Spleen (tissue), 13 donors: ENCODE data around the gene RBM23. TPM values are rescaled to one million over a fixed set of nuclear protein-coding genes. Genes with fewer than 3 reads are reported as not detected.
"Not testable (repeated sequence)": the region's sequence is repeated elsewhere in the genome, so short reads cannot be mapped to it uniquely, and the experiment has no call there.

ENCODE experiments used
- DNase-seq: peaks from one replicate; pipeline ENCODE4 v3.0.0-alpha.2; 2020
- H3K27ac ChIP-seq, 8 donors: fragments of 200-600 bp; sonication (generic) in 7 of 8; 1 replicate in 4 of 8; 2 replicates in 4 of 8; pipeline versions ENCODE4 v1.5.0 to v1.8.0; 2016 to 2021; ENCODE audit warnings: inconsistent platforms in 4 of 8, mild to moderate bottlenecking in 4 of 8, moderate library complexity in 1 of 8
- H3K27me3 ChIP-seq, 7 donors: fragments of 200-600 bp; sonication (generic) in 6 of 7; replicated peaks in 1 of 7; 1 replicate in 4 of 7; 2 replicates in 3 of 7; pipeline versions ENCODE4 v1.5.0 to v1.8.0; 2016 to 2021; ENCODE audit warnings: inconsistent platforms in 3 of 7, mild to moderate bottlenecking in 1 of 7
- H3K36me3 ChIP-seq, 6 donors: fragments of 200-600 bp; sonication (generic) in 5 of 6; 1 replicate in 4 of 6; 2 replicates in 2 of 6; pipeline versions ENCODE4 v1.5.0 to v1.8.0; 2016 to 2021; ENCODE audit warnings: inconsistent platforms in 2 of 6
- H3K4me1 ChIP-seq, 6 donors: fragments of 200-600 bp; sonication (generic) in 5 of 6; 1 replicate in 3 of 6; 2 replicates in 3 of 6; pipeline versions ENCODE4 v1.5.0 to v1.8.0; 2016 to 2021; ENCODE audit warnings: inconsistent platforms in 3 of 6
- H3K4me3 ChIP-seq, 8 donors: fragments of 200-600 bp; sonication (generic) in 7 of 8; 1 replicate in 4 of 8; 2 replicates in 4 of 8; pipeline versions ENCODE4 v1.5.0 to v1.8.0; 2016 to 2021; ENCODE audit warnings: inconsistent platforms in 4 of 8, mild to moderate bottlenecking in 4 of 8, moderate library complexity in 2 of 8
- H3K9me3 ChIP-seq, 8 donors: fragments of 200-600 bp; sonication (generic) in 7 of 8; 1 replicate in 4 of 8; 2 replicates in 4 of 8; pipeline versions ENCODE4 v1.5.0 to v1.8.0; 2016 to 2021; ENCODE audit warnings: inconsistent platforms in 4 of 8
- POLR2A ChIP-seq, 3 donors: fragments of 450-650 bp; IDR thresholded peaks; one replicate each; pipeline ENCODE4 v1.5.1; 2017; ENCODE audit warnings: antibody characterized with exemption in 3 of 3, mild to moderate bottlenecking in 1 of 3
- POLR2AphosphoS5 ChIP-seq, 3 donors: sonication (generic); formaldehyde crosslinking; IDR thresholded peaks; one replicate each; pipeline ENCODE4 v1.5.1; 2017; ENCODE audit warnings: antibody characterized with exemption in 3 of 3
- WGBS, 5 donors: extraction: QIAGEN DNeasy Blood & Tissue Kit in 3 of 5; methylation state at CpG; one replicate each; pipeline versions ENCODE4 v1.1.5 to v1.1.7; 2013 to 2018; 5-methylcytosine and 5-hydroxymethylcytosine counted together
- intact Hi-C: fragments of 100-400 bp; cut with DNase I; formaldehyde crosslinking; loops from one replicate; pipeline ENCODE4 v1.15.0; 2023; ENCODE audit warnings: low total_unique reads
- long read RNA-seq, 2 donors: transcript quantifications; one replicate each; lab custom pipeline, GENCODE V29; 2026
- polyA plus RNA-seq, 3 donors: library from polyadenylated mRNA; stranded (reverse); fragments of 200-250 nt; gene quantifications; one replicate each; pipeline ENCODE4 v1.2.1, GENCODE V29; 2013
- total RNA-seq, 7 donors: library from RNA; depleted of rRNA in 3 of 7; stranded (reverse); fragments of >200 nt in 3 of 7; fragmentation: NEBNext Ultra II Directional in 4 of 7; extraction: Animal tissue kit (Norgen Biotek cat#: 25700) in 4 of 7; gene quantifications; one replicate each; pipeline versions ENCODE4 v1.1.0 to v1.2.1, GENCODE V29; 2016 to 2021
- TF ChIP-seq, protein P1 (sequence below), 11 experiments: fragments of 200-600 bp in 7 of 11; fragments of 450-650 bp in 4 of 11; sonication (generic) in 4 of 11; IDR thresholded peaks in 8 of 11; conservative IDR thresholded peaks in 3 of 11; 1 replicate in 7 of 11; 2 replicates in 4 of 11; pipeline versions ENCODE4 v1.4.0 to v1.8.0; 2016 to 2021; ENCODE audit warnings: antibody characterized with exemption in 11 of 11, inconsistent platforms in 4 of 11, mild to moderate bottlenecking in 1 of 11
- donor health status: healthy with polysubstance abuse.
- donor health status: DM: no; HTN: no; CAD: no; lungs with moderate emphysema.
- donor health status: DM: no; HTN: no; CAD: no.
- donor health status: Bipolar disorder and iron deficiency.
- donor health status: healthy.
- donor health status: DM: no; HTN: no; CAD: no.
- donor health status: DM: yes; HTN: yes; CAD: no.

The RBM23 gene
- total RNA-seq (100 to 1,000 TPM in 4 of 7 donors, 10 to 100 TPM in 3; 84.9 to 875 (median 103) TPM), polyA plus RNA-seq (10 to 100 TPM; 19.0 to 40.3 (median 32.7) TPM)
- long read RNA-seq, donor 1, full-length matches to known transcripts = 16 of 16 reads
- long read RNA-seq, donor 1, partial matches to known transcripts = 0 of 16 reads
- long read RNA-seq, donor 1, other reads (novel, unspliced or antisense) = 0 of 16 reads
- long read RNA-seq, donor 2, full-length matches to known transcripts = 9 of 9 reads
- long read RNA-seq, donor 2, partial matches to known transcripts = 0 of 9 reads
- long read RNA-seq, donor 2, other reads (novel, unspliced or antisense) = 0 of 9 reads

DNA sequence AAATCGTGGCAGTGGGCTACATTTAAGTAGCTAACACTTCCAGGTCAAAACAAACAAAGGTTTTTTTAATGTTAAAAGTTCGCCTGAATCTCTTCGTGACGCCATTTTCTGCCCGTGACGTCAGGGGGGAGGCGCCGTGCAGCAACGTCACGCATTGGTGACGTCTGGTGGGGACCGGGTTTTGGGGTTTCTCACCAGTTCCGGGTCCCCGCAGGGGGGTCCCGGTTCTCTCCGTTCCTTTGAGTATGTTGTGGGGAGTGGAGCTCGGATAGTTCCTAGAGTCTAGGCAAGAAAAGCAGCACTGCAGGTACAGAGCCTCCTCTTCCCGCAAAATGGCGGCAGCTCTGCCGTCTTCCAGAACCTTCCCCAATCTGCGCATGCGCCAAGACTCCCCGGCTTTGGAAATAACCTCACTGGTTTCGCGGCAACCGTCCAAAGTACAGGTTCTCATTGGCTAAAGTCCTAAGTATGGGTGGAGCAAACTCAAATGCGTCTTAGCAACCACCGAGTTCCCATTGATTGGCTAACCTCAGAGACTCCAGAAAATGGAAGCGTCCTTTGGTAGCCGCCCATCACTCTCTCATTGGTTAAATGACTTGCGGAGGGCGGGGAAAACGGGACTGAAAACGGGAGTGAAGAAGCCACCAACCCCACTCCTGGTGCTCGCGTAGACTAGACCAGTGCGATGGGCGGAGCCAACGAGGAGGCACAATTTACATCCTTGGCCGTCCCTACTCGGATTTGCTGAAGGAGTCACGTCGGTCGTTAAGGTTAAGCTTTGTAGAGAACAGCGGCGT, at the start of gene RBM23:
RBM23 (minus strand) TSS at position 346 of the 797 bp plus-strand sequence.
- TF ChIP-seq POLR2AphosphoS5 (IDR thresholded peaks at IDR 0.05) (peak; percentile 85 to 96 (median 94)), POLR2A (IDR thresholded peaks at IDR 0.05) (peak in 2 of 3 donors; percentile 64 to 78)
- TF ChIP-seq, protein P1, sequence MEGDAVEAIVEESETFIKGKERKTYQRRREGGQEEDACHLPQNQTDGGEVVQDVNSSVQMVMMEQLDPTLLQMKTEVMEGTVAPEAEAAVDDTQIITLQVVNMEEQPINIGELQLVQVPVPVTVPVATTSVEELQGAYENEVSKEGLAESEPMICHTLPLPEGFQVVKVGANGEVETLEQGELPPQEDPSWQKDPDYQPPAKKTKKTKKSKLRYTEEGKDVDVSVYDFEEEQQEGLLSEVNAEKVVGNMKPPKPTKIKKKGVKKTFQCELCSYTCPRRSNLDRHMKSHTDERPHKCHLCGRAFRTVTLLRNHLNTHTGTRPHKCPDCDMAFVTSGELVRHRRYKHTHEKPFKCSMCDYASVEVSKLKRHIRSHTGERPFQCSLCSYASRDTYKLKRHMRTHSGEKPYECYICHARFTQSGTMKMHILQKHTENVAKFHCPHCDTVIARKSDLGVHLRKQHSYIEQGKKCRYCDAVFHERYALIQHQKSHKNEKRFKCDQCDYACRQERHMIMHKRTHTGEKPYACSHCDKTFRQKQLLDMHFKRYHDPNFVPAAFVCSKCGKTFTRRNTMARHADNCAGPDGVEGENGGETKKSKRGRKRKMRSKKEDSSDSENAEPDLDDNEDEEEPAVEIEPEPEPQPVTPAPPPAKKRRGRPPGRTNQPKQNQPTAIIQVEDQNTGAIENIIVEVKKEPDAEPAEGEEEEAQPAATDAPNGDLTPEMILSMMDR (IDR thresholded peaks at IDR 0.05 in 8 of 11, conservative IDR thresholded peaks at IDR 0.05 in 3 of 11) = peak in 2 of 11 experiments; percentile 8 to 36
- intact Hi-C loops = no loop called here
- Histone ChIP-seq H3K27ac (peak within 1 kb of the TSS; percentile 96 to 100 (median 99)), H3K4me3 (peak within 1 kb of the TSS; percentile 47 to 86 (median 64)), H3K36me3 (peaks cover 0 to 66% (median 35%) of the 10 kb centered on the region in 6 donors), H3K4me1 (peaks cover 26 to 56% (median 45%) of the 10 kb centered on the region in 6 donors), H3K9me3 (no peaks in the 10 kb centered on the region), H3K27me3 (no peaks in the 10 kb centered on the region)
- DNase-seq = peak; percentile 99
- WGBS, 5 donors = 0 to 1% (median 0%) methylated on average over 44 to 46 of the region's 46 CpGs

DNA sequence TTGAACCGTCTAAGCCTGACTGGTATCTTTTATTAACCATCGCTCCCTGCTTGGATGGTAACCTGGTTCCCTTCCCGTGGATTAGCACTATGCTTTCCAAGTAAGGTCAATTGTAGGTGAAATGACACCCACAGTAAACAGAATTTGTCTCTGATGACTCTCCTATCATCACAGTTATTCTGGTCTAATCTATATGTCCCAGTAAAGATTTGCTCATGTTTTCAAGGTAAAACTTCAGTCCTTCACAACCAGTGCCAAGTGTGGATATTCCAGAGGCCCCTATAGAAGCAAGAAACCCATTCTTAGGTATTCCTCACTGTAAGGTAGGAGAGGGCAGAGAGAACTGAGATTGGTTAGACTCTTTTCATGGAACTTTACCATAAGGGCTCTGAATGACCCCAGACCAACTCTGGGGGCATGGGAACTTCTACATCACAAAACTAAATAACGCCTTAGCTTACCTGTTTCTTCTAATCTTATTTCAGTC, 47.9 kb upstream of the RBM23 start:
- H3K27ac ChIP-seq = no peak overlapping the region
- 65 to 75% (median 70%) methylated on average over 4 of the region's 4 CpGs for WGBS, 5 donors
- no peaks in the 10 kb centered on the region for H3K27me3 ChIP-seq

DNA sequence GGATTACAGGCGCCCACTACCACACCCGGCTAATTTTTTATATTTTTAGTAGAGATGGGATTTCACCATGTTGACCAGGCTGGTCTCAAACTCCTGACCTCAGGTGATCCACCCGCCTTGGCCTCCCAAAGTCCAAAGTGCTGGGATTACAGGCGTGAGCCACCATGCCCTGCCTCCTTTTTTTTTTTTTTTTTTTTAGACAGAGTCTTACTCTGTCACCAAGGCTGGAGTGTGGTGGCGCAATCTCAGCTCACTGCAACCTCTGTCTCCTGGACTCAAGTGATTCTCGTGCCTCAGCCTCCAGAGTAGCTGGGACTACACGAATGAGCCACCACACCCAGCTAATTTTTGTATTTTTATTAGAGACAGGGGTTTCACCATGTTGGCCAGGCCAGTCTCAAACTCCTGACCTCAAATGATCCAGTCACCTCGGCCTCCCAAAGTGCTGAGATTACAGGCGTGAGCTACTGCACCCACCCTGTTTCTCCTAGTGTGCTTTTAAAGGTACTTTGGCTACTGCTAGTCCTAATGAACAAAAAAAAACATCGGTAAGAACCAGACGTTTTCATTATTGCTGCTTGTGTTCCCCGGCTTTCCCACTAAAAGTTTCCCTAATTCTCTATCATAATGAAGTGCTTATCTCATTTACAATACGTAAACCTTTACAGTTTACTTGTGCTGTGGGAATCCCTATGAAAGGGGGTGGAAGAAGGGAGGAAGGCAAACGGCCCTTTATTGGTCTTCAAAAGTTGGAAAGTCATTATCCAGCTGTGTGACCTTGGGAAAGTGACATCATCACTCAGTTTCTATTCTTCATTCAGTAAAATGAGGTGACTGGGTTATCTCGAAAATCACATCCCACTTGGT, 47.2 kb upstream of the RBM23 start:
- DNase-seq, H3K27ac ChIP-seq, H3K4me3 ChIP-seq, H3K27me3 ChIP-seq, H3K4me1 ChIP-seq, intact Hi-C loops, H3K36me3 ChIP-seq, H3K9me3 ChIP-seq: not testable (repeated sequence)
- WGBS, 5 donors = 75 to 88% (median 80%) methylated on average over 15 of the region's 15 CpGs

More for the DNA sequence above, 47.9 kb upstream of the RBM23 start:
- no peaks in the 10 kb centered on the region for H3K4me1 ChIP-seq
- no peak for DNase-seq
- H3K36me3 ChIP-seq = no peaks in the 10 kb centered on the region
- no peak overlapping the region for H3K4me3 ChIP-seq
- TF ChIP-seq, protein P1 (IDR thresholded peaks at IDR 0.05 in 8 of 11, conservative IDR thresholded peaks at IDR 0.05 in 3 of 11) = no peak
- TF ChIP-seq POLR2A (IDR thresholded peaks at IDR 0.05) (no peak), POLR2AphosphoS5 (IDR thresholded peaks at IDR 0.05) (no peak)
- no peaks in the 10 kb centered on the region for H3K9me3 ChIP-seq
- intact Hi-C loops = no loop called here

DNA sequence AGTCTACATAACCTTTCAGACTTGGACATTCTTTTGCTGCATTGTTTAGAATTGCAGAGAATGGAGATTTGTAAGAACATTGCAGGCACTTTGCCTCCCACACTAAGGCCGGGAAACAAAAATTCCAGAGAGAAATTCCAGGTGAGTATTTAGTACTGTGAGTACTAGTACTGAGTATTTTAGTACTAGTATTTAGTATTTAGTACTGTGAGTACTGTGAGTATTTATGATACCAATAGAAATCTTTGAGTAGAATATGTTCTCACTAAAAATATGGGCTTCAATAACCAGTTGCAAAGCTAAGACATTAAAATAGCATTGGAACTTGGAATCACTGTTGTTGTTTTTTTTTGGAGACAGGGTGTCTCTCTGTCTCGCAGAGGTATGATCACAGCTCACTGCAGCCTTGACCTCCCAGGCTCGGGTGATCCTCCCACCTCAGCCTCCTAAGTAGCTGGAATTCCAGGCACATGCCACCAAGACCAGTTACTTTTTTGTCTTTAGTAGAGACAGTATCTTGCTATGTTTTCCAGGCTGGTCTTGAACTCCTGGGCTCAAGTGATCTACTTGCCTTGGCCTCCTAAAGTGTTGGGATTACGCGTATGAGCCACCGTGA, 43.2 kb upstream of the RBM23 start:
- TF ChIP-seq, protein P1 (IDR thresholded peaks at IDR 0.05 in 8 of 11, conservative IDR thresholded peaks at IDR 0.05 in 3 of 11) = no peak
- TF ChIP-seq POLR2AphosphoS5 (IDR thresholded peaks at IDR 0.05) = no peak
- TF ChIP-seq POLR2A (IDR thresholded peaks at IDR 0.05) = no peak
- Histone ChIP-seq H3K36me3 (no peaks in the 10 kb centered on the region), H3K4me1 (peaks cover 0 to 9% (median 6%) of the 10 kb centered on the region in 6 donors), H3K27ac (no peak overlapping the region), H3K27me3 (no peaks in the 10 kb centered on the region), H3K9me3 (no peaks in the 10 kb centered on the region), H3K4me3 (no peak overlapping the region)
- intact Hi-C loops = no loop called here
- DNase-seq = no peak
- WGBS, 5 donors = 91 to 97% (median 93%) methylated on average over 6 of the region's 6 CpGs
